HG03442 (cell line): ENCODE results near the gene NUDT9.
"Not testable (repeated sequence)": the region's sequence is repeated elsewhere in the genome, so short reads cannot be mapped to it uniquely, and the experiment has no call there.

Experiments
- ATAC-seq: cut with Tn5 transposase; IDR thresholded peaks from one replicate; pipeline ENCODE4 v1.9.1; 2021; ENCODE audit warnings: mild to moderate bottlenecking, moderate library complexity; ENCODE audit not compliant: unreplicated experiment

NUDT9 gene

DNA sequence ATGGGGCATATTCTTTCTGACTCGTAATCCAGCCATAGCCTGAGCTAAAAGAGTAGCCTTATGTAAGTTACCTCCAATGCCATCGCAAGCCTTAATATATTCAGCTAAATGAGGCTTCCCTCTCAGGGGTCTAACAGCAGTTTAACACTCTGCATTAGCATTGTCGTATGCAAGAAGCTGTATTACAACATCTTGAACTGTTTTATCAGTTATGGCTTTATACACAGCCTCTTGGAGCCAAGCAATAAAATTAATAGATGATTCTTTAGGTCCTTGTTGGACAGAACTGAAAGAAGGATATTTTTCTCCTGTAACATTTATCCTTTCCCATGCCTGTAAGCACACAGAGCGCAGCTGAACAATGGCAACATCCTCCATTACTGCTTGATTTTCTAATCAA is 15.5 kb upstream of the NUDT9 start:
- not testable (repeated sequence) for ATAC-seq

DNA sequence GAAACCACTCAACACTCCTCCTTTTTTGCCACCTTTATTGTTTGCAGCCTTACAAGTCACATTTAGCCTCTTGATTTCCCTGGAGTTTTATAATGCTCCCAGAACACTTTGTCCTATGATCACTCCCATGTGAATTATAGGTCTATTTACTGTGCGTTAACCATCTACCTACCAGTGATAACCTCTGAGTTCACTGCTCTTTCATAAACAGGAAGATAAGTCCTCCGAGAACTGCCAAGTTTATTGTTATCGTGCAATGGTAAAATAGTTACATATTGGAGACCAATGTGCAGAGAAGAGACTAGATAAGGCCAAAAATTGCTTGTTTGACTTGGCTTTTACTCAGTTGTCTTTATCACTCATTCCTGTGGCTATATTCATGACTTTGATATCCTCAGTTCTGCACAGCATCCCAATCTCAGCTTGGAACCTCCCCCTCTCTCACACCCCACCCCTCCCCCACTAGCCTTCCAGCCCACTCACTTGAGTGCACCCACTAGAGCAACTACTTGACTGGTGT is 12.9 kb upstream of the NUDT9 start:
- ATAC-seq, result no peak

DNA sequence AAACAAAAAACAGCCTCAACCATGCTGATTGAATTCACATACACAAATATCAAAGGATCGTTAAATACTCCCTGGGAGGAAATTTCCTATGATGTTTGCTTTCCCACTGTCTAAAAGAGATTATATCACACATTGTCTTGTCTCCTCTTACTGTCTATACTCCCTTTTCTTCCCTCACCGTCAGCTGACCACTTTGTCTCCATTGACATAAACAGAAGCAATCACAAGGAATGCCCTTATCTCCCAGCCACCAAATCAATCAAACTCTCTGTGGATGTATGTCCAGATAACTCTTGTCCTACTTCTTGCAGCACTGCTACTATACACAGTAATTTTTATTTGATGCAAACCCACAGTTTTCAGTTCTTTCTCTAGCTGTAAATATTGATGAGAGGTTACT is 12.2 kb upstream of the NUDT9 start:
- ATAC-seq, result no peak

DNA sequence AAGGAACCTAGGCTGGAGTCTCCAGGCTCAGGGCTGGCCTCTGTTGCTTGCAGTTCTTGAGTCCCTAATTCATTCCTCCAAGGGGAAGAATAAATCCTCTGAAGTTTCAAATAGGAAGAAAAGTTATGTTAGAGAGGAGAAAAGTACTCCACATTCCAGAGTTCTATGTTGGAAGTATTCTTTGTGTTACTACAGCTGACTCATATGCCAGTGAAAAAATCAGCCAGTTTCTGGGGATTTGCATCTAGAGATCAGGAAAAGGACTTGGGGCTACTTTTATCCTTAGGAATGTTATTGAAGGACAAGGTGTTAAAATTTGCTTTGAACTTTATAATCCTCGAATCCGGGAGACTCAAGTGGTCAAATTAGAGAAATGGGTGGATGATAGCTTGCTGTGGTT is 11.7 kb upstream of the NUDT9 start:
- ATAC-seq, result no peak

DNA sequence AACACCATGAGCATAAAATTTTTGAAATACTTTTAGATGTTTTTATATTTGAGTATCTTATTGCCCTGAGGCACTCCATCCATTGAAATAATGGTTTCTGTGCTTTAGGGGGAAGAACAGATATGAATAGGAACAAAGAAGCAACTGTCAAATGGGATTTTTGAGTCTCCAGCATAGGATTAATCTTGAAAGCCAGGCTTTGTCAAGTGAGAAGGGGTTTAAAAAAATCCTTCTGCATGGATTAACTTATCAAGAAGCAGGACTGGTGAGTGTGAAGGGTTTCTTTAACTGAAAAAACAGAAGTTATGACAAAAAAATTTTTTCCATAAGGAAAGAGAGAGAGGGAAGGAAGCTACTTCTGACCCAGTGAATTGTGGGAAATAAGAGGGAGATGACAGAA is 7.6 kb upstream of the NUDT9 start:
- no peak for ATAC-seq

DNA sequence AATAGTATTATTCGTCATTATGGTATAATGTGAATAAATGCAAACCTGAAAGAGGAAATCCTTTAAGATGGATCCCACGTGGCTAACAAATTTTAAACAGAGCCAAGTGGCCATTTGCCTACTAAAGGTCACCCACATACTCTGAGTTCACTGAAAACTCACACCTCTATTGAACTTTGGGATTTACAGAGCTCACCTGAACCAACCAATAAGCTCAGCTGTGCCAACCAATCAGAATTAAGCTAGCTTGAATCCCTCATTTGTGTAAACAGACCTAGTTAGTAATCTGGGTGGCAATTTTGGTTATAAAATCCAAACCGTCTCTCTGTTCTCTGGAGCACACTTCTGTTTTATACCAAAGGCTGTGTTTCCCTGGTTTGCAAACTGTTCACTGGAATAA is 5.4 kb upstream of the NUDT9 start:
- ATAC-seq, result no peak

DNA sequence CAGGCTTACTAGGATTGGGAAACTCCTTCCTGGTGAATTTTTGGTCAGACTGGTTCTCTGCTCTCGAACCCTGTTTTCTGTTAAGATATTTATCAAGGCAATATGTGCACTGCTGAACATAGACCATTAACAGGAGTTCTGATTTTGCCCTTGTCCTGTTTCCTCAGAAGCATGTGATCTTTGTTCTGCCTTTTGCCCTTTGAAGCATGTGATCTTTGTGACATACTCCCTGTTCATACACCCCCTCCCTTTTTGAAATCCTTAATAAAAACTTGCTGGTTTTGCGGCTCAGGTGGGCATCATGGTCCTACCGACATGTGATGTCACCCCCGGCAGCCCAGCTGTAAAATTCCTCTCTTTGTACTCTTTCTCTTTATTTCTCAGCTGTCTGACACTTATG is 4.0 kb upstream of the NUDT9 start:
- ATAC-seq, result not testable (repeated sequence)

DNA sequence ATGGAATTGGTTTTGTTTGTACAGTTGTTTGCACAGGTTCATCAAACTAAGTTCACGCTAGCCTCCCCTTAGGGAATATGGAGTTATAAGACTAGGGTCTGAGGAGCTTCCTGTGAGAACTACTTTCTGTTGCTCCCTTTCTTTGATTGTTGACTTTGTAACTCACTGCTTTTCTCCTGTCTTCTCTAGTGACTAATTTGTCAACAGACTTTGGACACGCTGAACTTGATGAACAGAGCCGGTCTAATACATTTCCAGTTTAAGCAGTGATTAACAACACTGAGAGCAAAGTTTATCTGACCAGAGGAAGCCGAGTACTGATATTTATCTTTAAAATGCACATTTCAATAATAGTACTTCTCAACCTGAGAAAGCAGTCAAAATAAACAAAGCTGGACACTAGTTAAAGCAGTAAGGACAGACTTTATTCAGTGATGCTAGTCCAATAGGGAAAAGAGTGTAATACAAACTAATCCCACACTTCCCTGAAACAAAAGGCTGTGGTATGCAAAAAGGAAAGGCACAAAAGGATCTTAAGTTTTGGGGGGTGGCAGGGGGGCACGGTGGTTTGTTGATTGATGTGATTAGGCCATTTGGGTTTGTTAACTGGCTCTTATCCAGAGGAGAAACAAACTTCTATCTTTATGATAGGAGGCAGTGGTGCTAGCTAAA is 2.7 kb upstream of the NUDT9 start:
- no peak for ATAC-seq

DNA sequence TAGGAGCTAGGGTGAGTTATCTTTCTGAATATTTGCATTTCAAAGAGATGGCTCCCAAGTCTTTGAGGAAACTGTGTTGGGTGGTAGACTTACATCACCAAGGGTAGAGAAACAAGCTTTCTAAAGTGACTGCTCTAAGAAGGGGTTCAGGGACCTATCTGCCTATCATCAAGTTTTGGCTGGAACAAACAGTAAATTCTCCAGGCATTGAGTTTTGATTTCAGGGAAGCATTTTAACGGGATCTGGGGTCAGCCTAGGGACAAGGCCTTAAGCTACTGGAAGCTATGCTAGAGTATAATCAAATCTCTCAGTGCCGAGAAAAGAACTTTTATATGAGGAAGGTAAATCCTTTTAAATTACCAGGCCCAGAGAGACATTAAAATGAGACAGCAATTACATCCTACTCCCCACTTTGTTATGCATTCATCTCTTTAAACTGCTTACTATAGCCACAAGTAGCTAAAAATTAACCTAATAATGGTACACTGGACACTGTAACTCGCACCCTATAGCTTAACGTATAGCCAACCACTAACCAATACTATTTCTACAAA is 2.0 kb upstream of the NUDT9 start:
- ATAC-seq, result no peak

DNA sequence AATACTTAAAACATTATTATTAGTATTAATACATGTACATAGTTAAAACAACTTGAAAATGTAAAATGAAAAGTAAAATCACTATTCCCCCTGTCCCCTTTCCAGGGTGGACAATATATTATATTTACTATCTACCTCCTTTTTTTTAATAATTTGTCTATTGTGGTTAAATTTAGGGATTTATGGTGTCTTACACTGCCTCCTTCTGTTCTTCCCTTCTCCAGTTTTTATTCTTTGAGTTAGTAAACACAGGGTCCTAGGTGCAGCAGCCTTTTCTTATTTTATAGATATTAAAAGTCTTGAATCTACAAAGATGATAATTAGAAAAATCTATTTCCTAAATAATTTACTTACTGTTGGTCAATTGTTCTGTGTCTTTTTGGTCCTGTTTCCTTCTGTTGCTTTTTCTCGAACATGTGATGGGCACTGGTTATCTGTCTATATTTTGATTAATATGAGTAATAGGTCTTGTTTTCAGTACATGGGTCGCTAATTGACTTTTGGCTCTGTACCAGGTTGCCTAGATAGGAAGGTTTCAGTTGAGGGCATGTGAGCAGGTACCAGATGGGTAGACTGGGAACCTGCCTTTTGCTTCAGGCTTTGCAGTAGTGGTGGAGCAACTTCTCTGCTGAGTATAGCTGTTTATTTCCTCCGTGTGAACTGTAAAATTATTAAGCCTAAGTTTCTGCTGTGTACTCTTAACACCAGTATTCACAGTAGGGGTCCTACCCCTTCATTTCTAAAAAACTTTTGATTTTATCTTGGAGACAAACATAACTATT is 1.1 kb downstream of the NUDT9 start:
- ATAC-seq, result no peak

DNA sequence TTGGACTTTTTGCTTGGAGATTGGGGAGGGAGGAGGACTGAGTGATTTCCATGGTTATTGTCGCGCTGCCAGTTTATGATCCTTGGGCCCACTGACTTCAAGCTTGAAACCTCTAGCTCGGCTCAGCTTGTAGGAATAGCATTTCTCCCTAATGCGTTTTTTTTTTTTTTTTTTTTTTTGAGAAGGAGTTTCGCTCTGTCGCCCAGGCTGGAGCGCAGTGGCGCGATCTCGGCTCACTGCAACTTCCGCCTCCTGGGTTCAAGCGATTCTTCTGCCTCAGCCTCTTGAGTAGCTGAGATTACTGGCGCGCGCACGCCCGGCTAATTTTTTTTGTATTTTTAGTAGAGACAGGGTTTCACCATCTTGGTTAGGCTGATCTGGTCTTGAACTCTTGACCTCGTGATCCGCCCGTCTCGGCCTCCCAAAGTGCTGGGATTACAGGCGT is 1.7 kb downstream of the NUDT9 start:
- ATAC-seq, result not testable (repeated sequence)

DNA sequence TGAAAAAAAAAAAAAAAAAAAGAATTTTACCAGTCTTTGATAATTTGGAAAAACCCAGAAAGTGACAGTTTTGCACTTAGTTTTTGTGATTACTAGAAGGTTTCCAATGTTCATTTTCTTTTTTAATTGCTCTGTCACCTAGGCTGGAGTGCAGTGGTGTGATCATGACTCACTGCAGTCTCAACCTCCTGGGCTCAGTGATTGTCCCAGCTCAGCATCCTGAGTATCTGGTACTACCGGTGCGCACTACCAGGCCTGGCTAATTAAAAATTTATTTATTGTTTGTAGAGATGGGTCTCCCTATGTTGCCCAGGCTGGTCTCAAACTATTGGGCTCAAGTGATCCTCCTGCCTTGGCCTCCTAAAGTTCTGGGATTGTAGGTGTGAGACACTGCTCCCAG is 3.3 kb downstream of the NUDT9 start:
- ATAC-seq, result no peak

DNA sequence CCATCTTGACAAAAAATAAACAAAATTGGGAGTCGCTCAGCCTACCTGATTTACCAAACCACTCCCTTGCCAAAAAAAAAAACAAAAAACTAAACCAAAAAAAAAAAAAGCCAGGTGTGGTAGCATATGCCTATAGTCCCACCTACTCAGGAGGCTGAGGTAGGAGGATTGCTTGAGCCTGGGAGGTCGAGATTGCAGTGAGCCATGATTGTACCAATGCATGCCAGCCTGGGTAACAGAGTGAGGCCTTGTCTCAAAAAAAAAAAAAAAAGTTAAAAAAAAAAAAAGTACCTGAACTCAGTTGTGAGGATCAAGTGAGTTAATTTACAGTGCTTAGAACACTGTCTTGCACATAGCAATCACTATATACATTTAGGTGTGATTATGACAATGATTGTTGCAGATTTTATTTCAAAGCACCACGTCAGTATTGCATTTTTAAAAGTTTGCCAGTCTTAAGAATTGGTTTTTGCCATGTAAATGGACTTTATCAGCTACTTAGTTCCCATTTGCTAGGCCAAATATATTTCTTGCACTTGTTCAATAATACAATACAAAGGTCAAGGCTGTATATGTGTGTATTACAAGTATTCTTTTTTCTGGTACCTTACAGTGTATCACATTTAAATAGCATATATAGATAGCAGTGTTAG is 4.6 kb downstream of the NUDT9 start:
- ATAC-seq, result no peak

DNA sequence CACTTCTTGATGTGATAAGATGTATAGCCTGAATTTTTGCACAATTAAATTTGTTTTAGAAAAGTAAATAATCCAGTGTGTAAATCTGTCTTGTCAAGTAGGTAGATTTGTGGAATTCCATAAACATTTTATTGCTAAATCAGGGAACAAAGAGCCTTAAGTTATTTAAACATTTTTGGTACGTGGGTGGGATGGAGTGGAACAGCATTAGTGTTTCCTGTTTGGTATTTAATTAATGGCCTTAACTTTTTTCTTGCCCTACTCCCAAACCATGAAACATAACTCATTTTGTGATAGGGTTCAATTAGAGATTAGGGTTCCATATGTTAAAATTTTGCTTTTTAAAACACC is 5.1 kb downstream of the NUDT9 start:
- ATAC-seq, result no peak

DNA sequence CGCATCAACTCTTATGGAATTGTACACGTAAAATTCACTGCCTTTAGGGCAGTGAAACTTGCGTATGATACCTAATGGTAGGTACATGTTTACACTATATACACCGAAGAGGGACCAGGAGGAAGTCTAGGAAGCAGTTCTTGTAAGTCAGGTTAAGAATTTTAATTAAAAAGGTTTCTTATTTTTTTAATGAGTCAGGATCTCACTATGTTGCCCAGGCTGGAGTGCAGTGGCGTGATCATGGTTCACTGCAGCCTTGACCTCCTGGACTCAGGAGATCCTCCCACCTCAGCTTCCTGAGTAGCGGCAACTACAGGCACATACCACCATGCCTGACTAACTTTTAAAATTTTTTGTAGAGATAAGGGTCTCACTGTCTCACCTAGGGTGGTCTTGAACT is 6.6 kb downstream of the NUDT9 start:
- ATAC-seq, result no peak

DNA sequence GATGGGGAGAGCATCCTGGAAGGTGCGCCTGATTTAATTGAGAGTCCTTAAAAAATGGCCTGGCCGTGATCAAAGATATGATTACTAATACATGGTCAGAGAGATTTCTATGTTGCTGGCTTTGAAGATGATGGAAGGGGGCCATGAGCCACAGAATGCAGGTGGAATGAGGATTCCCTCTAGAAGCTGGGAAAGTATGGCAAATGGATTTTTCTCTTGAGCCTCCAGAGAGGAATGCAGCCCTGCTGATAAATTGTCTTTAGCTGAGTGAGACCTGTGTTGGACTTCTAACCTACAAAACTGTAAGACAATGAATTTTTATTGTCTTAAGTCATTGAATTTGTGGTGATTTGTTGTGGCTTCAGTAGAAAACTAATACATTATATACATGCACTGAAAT is 7.7 kb downstream of the NUDT9 start:
- ATAC-seq, result no peak

DNA sequence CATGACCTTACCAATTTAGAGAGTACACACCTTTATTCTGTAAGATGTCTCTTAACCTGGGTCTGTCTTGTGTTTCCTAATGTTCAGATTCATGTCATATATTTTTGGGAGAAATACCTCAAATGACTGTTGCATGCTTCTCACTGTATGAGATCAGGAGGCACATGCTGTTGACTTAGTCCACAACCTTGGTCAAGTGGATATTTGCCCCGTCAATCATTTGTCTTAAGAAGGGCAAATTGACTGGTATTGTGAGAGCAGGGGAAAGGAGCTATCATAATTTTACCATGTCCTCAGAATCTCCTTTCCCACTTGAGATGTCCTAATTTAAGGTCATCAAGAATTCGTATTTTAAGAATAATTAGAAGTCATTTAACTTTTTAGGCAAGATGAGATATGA is 11.0 kb downstream of the NUDT9 start:
- ATAC-seq, result no peak

DNA sequence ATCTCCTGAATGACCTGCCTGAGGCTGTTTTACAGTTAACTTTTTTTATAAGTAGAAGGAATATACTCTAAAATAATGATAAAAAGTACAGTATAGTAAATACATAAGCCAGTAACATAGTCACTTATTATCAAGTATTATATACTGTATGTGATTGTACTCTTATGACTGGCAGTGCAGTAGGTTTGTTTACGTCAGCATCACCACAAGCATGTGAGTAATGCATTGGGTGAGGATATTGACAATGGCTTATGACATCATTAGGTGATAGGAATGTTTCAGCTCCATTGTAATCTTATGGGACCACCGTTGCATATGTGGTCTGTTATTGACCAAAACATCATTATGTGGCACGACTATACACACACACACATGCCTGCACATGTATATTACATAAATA is 20.5 kb downstream of the NUDT9 start:
- ATAC-seq, result no peak

DNA sequence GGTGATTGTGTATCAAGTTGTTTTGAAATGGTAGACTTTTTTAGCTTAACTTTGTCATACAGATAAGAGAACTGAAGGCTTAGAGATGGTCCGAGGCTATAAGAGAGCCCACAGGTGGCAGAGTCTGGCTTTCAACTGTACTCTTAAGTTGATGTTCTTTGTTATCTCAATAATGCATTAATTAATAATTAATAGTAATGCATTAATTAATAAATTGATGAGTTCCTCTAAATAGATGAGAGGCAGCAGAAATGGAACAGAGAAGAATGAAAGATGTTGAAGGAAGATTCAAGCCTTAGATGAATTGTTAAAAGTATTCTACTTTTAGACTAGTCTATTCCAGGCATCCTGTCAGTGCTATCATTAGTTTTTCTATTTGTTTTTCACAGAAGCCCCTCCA is 22.4 kb downstream of the NUDT9 start:
- ATAC-seq, result no peak

DNA sequence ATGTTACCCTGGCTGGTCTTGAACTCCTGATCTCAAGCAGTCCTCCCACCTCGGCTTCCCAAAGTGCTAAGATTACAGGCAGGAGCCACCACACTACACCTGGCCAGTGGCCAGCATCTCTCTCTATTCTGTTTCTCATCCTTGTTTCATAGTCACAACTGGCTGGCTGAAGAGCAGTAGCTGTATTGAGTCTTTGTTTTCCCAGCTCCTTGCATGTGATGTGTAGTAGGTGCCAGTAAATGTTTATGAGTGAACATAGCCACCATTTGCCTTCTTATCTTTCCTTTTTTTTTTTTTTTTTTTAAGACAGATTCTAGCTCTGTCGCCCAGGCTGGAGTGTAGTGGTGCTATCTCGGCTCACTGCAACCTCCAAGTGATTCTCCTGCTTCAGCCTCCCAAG is 23.6 kb downstream of the NUDT9 start:
- no peak for ATAC-seq

DNA sequence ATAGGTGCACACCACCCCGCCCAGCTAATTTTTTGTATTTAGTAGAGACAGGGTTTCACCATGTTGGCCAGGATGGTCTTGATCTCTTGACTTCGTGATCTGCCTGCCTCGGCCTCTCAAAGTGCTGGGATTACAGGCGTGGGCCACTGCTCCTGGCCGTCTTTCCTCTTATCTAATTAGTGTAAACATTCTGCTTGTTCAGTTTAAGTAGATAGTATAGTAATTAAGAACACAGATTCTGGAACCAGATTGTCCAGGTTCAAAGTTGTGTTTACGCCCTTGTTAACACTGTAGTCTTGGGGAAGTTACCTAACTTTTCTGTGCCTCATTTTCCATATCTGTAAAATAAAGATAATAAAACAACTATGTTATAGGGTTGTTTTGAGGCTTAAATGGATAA is 24.0 kb downstream of the NUDT9 start:
- ATAC-seq, result not testable (repeated sequence)

DNA sequence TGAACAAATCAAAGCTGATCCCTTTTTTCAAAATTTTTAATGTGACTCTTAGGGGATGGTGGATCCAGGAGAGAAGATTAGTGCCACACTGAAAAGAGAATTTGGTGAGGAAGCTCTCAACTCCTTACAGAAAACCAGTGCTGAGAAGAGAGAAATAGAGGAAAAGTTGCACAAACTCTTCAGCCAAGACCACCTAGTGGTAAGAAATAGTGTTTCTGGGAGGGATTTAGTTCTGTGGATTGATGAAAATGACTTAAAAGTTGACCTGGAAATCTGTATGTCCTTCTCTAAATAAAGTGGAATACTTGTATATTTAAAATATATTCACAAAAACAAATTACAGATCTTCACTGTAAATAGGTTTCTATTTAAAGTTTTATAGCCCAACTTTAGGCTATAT is 29.2 kb downstream of the NUDT9 start:
- ATAC-seq, result no peak
